ENCODE measurements around the gene NDST1.

DNA sequence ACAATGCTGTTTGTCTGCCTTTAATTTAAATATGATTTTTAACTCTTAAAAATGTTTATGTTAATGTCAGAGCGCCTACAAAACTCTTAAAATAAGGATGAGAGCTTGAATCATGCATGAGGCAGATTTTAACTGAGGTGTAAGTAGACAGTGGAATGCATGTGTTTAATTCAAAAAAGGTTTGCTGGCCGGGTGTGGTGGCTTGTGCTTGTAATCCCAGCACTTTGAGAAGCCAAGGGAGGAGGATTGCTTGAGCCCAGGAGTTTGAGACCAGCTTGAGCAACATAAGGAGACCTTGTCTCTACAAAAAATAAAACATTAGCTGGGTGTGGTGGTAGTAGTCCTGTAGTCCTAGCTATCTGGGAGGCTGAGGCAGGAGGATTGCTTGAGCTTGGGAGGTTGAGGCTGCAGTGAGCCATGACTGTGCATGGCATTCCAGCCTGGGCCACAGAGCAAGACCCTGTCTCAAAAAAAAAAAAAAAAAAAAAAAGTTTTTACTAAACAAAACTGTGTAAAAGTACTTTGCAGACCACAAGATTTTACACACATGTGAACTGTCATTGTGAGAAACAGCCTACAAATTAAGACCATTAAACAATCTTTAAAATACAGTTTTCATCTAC is 21.1 kb downstream of the NDST1 start:
- TF ChIP-seq, protein P1, sequence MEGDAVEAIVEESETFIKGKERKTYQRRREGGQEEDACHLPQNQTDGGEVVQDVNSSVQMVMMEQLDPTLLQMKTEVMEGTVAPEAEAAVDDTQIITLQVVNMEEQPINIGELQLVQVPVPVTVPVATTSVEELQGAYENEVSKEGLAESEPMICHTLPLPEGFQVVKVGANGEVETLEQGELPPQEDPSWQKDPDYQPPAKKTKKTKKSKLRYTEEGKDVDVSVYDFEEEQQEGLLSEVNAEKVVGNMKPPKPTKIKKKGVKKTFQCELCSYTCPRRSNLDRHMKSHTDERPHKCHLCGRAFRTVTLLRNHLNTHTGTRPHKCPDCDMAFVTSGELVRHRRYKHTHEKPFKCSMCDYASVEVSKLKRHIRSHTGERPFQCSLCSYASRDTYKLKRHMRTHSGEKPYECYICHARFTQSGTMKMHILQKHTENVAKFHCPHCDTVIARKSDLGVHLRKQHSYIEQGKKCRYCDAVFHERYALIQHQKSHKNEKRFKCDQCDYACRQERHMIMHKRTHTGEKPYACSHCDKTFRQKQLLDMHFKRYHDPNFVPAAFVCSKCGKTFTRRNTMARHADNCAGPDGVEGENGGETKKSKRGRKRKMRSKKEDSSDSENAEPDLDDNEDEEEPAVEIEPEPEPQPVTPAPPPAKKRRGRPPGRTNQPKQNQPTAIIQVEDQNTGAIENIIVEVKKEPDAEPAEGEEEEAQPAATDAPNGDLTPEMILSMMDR (IDR thresholded peaks at IDR 0.05; ENCODE audit: insufficient read depth, low read length, poor library complexity, severe bottlenecking): no peak
- no peak for TF ChIP-seq EZH2phosphoT487 (conservative IDR thresholded peaks at IDR 0.05; ENCODE audit: low read length)
